Stimulated activated naive CD8-positive, alpha-beta T cell treated with anti-CD3 and anti-CD28 coated beads, Interleukin-15, amount 100 ng/mL, for 72 hours (primary cell): ENCODE data around the gene NFATC4.

ENCODE experiments used
- ATAC-seq: fragments of 150-1000 bp; cut with Tn5 transposase; 2 replicates; pipeline ENCODE4 v1.10.0; 2021; ENCODE audit warnings: mild to moderate bottlenecking, moderate library complexity
- DNase-seq, 2 donors: peaks; one replicate each; pipeline ENCODE4 v3.0.0; 2021 to 2022
- H3K27ac Mint-ChIP-seq, 2 donors: one replicate each; pipeline ENCODE4 v1.8.0; 2022; ENCODE audit warnings: mild to moderate bottlenecking in 2 of 2, mixed read lengths in 2 of 2, moderate library complexity in 2 of 2
- H3K27me3 Mint-ChIP-seq: one replicate; pipeline ENCODE4 v1.8.0; 2022; ENCODE audit warnings: mixed read lengths
- H3K4me1 Mint-ChIP-seq: one replicate; pipeline ENCODE4 v1.8.0; 2022; ENCODE audit warnings: mild to moderate bottlenecking, mixed read lengths
- H3K4me3 Mint-ChIP-seq, 2 donors: one replicate each; pipeline ENCODE4 v1.8.0; 2022; ENCODE audit warnings: mild to moderate bottlenecking in 2 of 2, mixed read lengths in 2 of 2, moderate library complexity in 1 of 2
- H3K9me3 Mint-ChIP-seq, 2 donors: one replicate each; pipeline ENCODE4 v1.8.0; 2022; ENCODE audit warnings: mixed read lengths in 2 of 2

NFATC4 gene

GRCh38 chr14:24334431-24335291 is 33.3 kb upstream of the NFATC4 start, which contains the start of gene ADCY4:
Gene ADCY4, minus strand, starts transcription at chr14:24335071. Its CDS starts 419 bp downstream, at chr14:24334652.
- Mint-ChIP-seq H3K9me3 (no peaks in the 10 kb centered on the region), H3K27me3 (peaks cover 69% of the 10 kb centered on the region), H3K4me3 (peak within 1 kb of the TSS; percentile 65 to 72), H3K4me1 (peaks cover 67% of the 10 kb centered on the region), H3K27ac (peak within 1 kb of the TSS in 1 of 2 donors; percentile 34)
- ATAC-seq (peak; percentile 39), DNase-seq (no peak)

GRCh38 chr14:24335461-24336171 is 32.4 kb upstream of the NFATC4 start:
- ATAC-seq (no peak), DNase-seq (no peak)
- peak overlapping the region in 1 of 2 donors; percentile 57 for H3K4me3 Mint-ChIP-seq
- peaks cover 70% of the 10 kb centered on the region for H3K4me1 Mint-ChIP-seq
- H3K9me3 Mint-ChIP-seq: no peaks in the 10 kb centered on the region
- H3K27me3 Mint-ChIP-seq: peaks cover 60% of the 10 kb centered on the region
- H3K27ac Mint-ChIP-seq: no peak overlapping the region

- H3K27me3 Mint-ChIP-seq: peaks cover 54% of the 10 kb centered on the region
- H3K9me3 Mint-ChIP-seq: no peaks in the 10 kb centered on the region
- H3K4me3 Mint-ChIP-seq: no peak overlapping the region
- DNase-seq: no peak
- ATAC-seq: no peak
- H3K27ac Mint-ChIP-seq: no peak overlapping the region
- peaks cover 61% of the 10 kb centered on the region for H3K4me1 Mint-ChIP-seq
Measured at GRCh38 chr14:24337144-24337823, 30.7 kb upstream of the NFATC4 start.

GRCh38 chr14:24337824-24338175 is 30.2 kb upstream of the NFATC4 start:
- peaks cover 53% of the 10 kb centered on the region for H3K27me3 Mint-ChIP-seq
- peaks cover 56% of the 10 kb centered on the region for H3K4me1 Mint-ChIP-seq
- no peak overlapping the region for H3K27ac Mint-ChIP-seq
- H3K9me3 Mint-ChIP-seq: no peaks in the 10 kb centered on the region
- no peak overlapping the region for H3K4me3 Mint-ChIP-seq
- ATAC-seq (no peak), DNase-seq (no peak)

- ATAC-seq: no peak
- Mint-ChIP-seq H3K9me3 (no peaks in the 10 kb centered on the region), H3K27me3 (peaks cover 43% of the 10 kb centered on the region), H3K4me3 (peak overlapping the region; percentile 88 to 92), H3K27ac (no peak overlapping the region), H3K4me1 (peaks cover 48% of the 10 kb centered on the region)
- no peak for DNase-seq
Measured at GRCh38 chr14:24338843-24339242, 29.1 kb upstream of the NFATC4 start.

GRCh38 chr14:24339284-24340151 is 28.5 kb upstream of the NFATC4 start, which contains the start of gene RIPK3:
Gene RIPK3, minus strand, starts transcription at chr14:24339991. Its CDS starts 165 bp downstream, at chr14:24339826.
- ATAC-seq (peak; percentile 92), DNase-seq (peak; percentile 53 to 55)
- peak within 1 kb of the TSS in 1 of 2 donors; percentile 85 for H3K27ac Mint-ChIP-seq
- peaks cover 37% of the 10 kb centered on the region for H3K27me3 Mint-ChIP-seq
- no peaks in the 10 kb centered on the region for H3K9me3 Mint-ChIP-seq
- H3K4me1 Mint-ChIP-seq: peaks cover 41% of the 10 kb centered on the region
- peak within 1 kb of the TSS; percentile 88 to 92 for H3K4me3 Mint-ChIP-seq

GRCh38 chr14:24340606-24341005 is 27.4 kb upstream of the NFATC4 start:
- H3K9me3 Mint-ChIP-seq: no peaks in the 10 kb centered on the region
- H3K4me1 Mint-ChIP-seq: peaks cover 31% of the 10 kb centered on the region
- H3K27me3 Mint-ChIP-seq: peaks cover 35% of the 10 kb centered on the region
- H3K27ac Mint-ChIP-seq: no peak overlapping the region
- ATAC-seq: no peak
- H3K4me3 Mint-ChIP-seq: no peak overlapping the region
- DNase-seq: no peak

- ATAC-seq (no peak), DNase-seq (no peak)
- no peak overlapping the region for H3K4me3 Mint-ChIP-seq
- H3K27me3 Mint-ChIP-seq: peaks cover 24% of the 10 kb centered on the region
- no peak overlapping the region for H3K27ac Mint-ChIP-seq
- peaks cover 24% of the 10 kb centered on the region for H3K4me1 Mint-ChIP-seq
- H3K9me3 Mint-ChIP-seq: no peaks in the 10 kb centered on the region
Measured at GRCh38 chr14:24342889-24343288, 25.1 kb upstream of the NFATC4 start.

GRCh38 chr14:24343795-24344660 is 24.0 kb upstream of the NFATC4 start:
- DNase-seq (no peak), ATAC-seq (no peak)
- Mint-ChIP-seq H3K27ac (peak overlapping the region in 1 of 2 donors; percentile 6), H3K4me3 (no peak overlapping the region), H3K27me3 (peaks cover 24% of the 10 kb centered on the region), H3K9me3 (no peaks in the 10 kb centered on the region), H3K4me1 (peaks cover 12% of the 10 kb centered on the region)

- DNase-seq (no peak), ATAC-seq (no peak)
- Mint-ChIP-seq H3K4me3 (no peak overlapping the region), H3K27me3 (peaks cover 41% of the 10 kb centered on the region), H3K9me3 (no peaks in the 10 kb centered on the region), H3K4me1 (no peaks in the 10 kb centered on the region), H3K27ac (no peak overlapping the region)
Measured at GRCh38 chr14:24347134-24347533, 20.9 kb upstream of the NFATC4 start.

- peaks cover 45% of the 10 kb centered on the region for H3K27me3 Mint-ChIP-seq
- DNase-seq (no peak), ATAC-seq (no peak)
- H3K27ac Mint-ChIP-seq: no peak overlapping the region
- H3K4me3 Mint-ChIP-seq: no peak overlapping the region
- no peaks in the 10 kb centered on the region for H3K9me3 Mint-ChIP-seq
- no peaks in the 10 kb centered on the region for H3K4me1 Mint-ChIP-seq
Measured at GRCh38 chr14:24348186-24348585, 19.8 kb upstream of the NFATC4 start.

GRCh38 chr14:24349742-24350141 is 18.2 kb upstream of the NFATC4 start:
- ATAC-seq (no peak), DNase-seq (no peak)
- no peak overlapping the region for H3K4me3 Mint-ChIP-seq
- no peaks in the 10 kb centered on the region for H3K9me3 Mint-ChIP-seq
- no peak overlapping the region for H3K27ac Mint-ChIP-seq
- peaks cover 51% of the 10 kb centered on the region for H3K27me3 Mint-ChIP-seq
- H3K4me1 Mint-ChIP-seq: peaks cover 6% of the 10 kb centered on the region

GRCh38 chr14:24351517-24351916 is 16.5 kb upstream of the NFATC4 start:
- no peak overlapping the region for H3K4me3 Mint-ChIP-seq
- H3K27me3 Mint-ChIP-seq: peaks cover 44% of the 10 kb centered on the region

More at GRCh38 chr14:24351517-24351916, 16.5 kb upstream of the NFATC4 start:
- H3K9me3 Mint-ChIP-seq: no peaks in the 10 kb centered on the region
- peaks cover 6% of the 10 kb centered on the region for H3K4me1 Mint-ChIP-seq
- DNase-seq (no peak), ATAC-seq (no peak)
- H3K27ac Mint-ChIP-seq: no peak overlapping the region
